ENCODE results near the gene SKA1.
"Not testable (repeated sequence)": the region's sequence is repeated elsewhere in the genome, so short reads cannot be mapped to it uniquely, and the experiment has no call there.

SKA1 gene

GRCh38 chr18:50395093-50395492, 20.2 kb downstream of the SKA1 start:
- DNase-seq (ENCODE audit: low spot score) = no peak

GRCh38 chr18:50396005-50396660, 21.3 kb downstream of the SKA1 start:
- no peak for DNase-seq (ENCODE audit: low spot score)

GRCh38 chr18:50397023-50397422, 22.2 kb downstream of the SKA1 start:
- DNase-seq (ENCODE audit: low spot score) = no peak

- no peak for DNase-seq (ENCODE audit: low spot score)
Observed at GRCh38 chr18:50398099-50398498, 23.3 kb downstream of the SKA1 start.

- DNase-seq (ENCODE audit: low spot score) = no peak
Observed at GRCh38 chr18:50398947-50399346, 24.1 kb downstream of the SKA1 start.

- DNase-seq (ENCODE audit: low spot score) = no peak
Observed at GRCh38 chr18:50399582-50399981, 24.7 kb downstream of the SKA1 start.

GRCh38 chr18:50400438-50400837, 25.6 kb downstream of the SKA1 start:
- DNase-seq (ENCODE audit: low spot score) = not testable (repeated sequence)

- DNase-seq (ENCODE audit: low spot score) = no peak
Observed at GRCh38 chr18:50401295-50401694, 26.4 kb downstream of the SKA1 start.

- DNase-seq (ENCODE audit: low spot score) = no peak
Observed at GRCh38 chr18:50401888-50402287, 27.0 kb downstream of the SKA1 start.

GRCh38 chr18:50404752-50405581, 30.1 kb downstream of the SKA1 start:
- not testable (repeated sequence) for DNase-seq (ENCODE audit: low spot score)

- DNase-seq (ENCODE audit: low spot score) = no peak
Observed at GRCh38 chr18:50405582-50406271, 30.9 kb downstream of the SKA1 start.

- no peak for DNase-seq (ENCODE audit: low spot score)
Observed at GRCh38 chr18:50409236-50409635, 34.4 kb downstream of the SKA1 start.

GRCh38 chr18:50410008-50410407, 35.2 kb downstream of the SKA1 start:
- DNase-seq (ENCODE audit: low spot score) = no peak

GRCh38 chr18:50410894-50411293, 36.0 kb downstream of the SKA1 start:
- no peak for DNase-seq (ENCODE audit: low spot score)

- DNase-seq (ENCODE audit: low spot score) = not testable (repeated sequence)
Observed at GRCh38 chr18:50416832-50417231, 42.0 kb downstream of the SKA1 start.

GRCh38 chr18:50417705-50418104, 42.9 kb downstream of the SKA1 start:
- not testable (repeated sequence) for DNase-seq (ENCODE audit: low spot score)

GRCh38 chr18:50418650-50419049, 43.8 kb downstream of the SKA1 start:
- DNase-seq (ENCODE audit: low spot score) = no peak

- no peak for DNase-seq (ENCODE audit: low spot score)
Observed at GRCh38 chr18:50422286-50422898, 47.5 kb downstream of the SKA1 start.

- no peak for DNase-seq (ENCODE audit: low spot score)
Observed at GRCh38 chr18:50424877-50425690, 50.2 kb downstream of the SKA1 start.

- DNase-seq (ENCODE audit: low spot score) = no peak
Observed at GRCh38 chr18:50427896-50428295, 53.0 kb downstream of the SKA1 start.

GRCh38 chr18:50428531-50429206, 53.8 kb downstream of the SKA1 start:
- no peak for DNase-seq (ENCODE audit: low spot score)

Data from pons (tissue), 1 donor.